Mesothelial cell of epicardium (in vitro differentiated cells): ENCODE measurements around the gene GLB1L3. TPM values are rescaled to one million over a fixed set of nuclear protein-coding genes. Genes with fewer than 3 reads are reported as not detected.

ENCODE experiments used
- DNase-seq, 2 experiments: peaks; one replicate each; pipeline ENCODE4 v3.0.0; 2021; ENCODE audit warnings: low spot score in 2 of 2; ENCODE audit not compliant: unreplicated experiment in 2 of 2
- H3K27ac Mint-ChIP-seq: 2 replicates; pipeline ENCODE4 v1.8.0; 2021; ENCODE audit warnings: mixed read lengths
- H3K27me3 Mint-ChIP-seq: 2 replicates; pipeline ENCODE4 v1.8.0; 2021; ENCODE audit warnings: low read depth, mixed read lengths
- H3K36me3 Mint-ChIP-seq: 2 replicates; pipeline ENCODE4 v1.8.0; 2021; ENCODE audit warnings: mixed read lengths
- H3K4me1 Mint-ChIP-seq: 2 replicates; pipeline ENCODE4 v1.8.0; 2021; ENCODE audit warnings: mixed read lengths
- H3K4me3 Mint-ChIP-seq: 2 replicates; pipeline ENCODE4 v1.8.0; 2021; ENCODE audit warnings: mild to moderate bottlenecking, moderate library complexity, mixed read lengths
- H3K9me3 Mint-ChIP-seq: 2 replicates; pipeline ENCODE4 v1.8.0; 2021; ENCODE audit warnings: mixed read lengths
- CTCF ChIP-seq: fragments of 200-600 bp; sonication (generic); IDR thresholded peaks from one replicate; pipeline ENCODE4 v1.5.0; 2021; ENCODE audit warnings: antibody characterized with exemption; ENCODE audit not compliant: unreplicated experiment
- total RNA-seq: library from RNA; stranded (reverse); gene quantifications from 3 replicates; pipeline ENCODE4 v1.2.1, GENCODE V29; 2021

GLB1L3 gene
- total RNA-seq, 1 donor from 2014 or later: not detected

GRCh38 chr11:134334796-134335571 is 58.8 kb downstream of the GLB1L3 start:
- DNase-seq: no peak
- Mint-ChIP-seq H3K36me3 (no peaks in the 10 kb centered on the region), H3K4me3 (no peak overlapping the region)

GRCh38 chr11:134337051-134337450 is 60.9 kb downstream of the GLB1L3 start:
- no peaks in the 10 kb centered on the region for H3K36me3 Mint-ChIP-seq
- H3K27ac Mint-ChIP-seq: no peak overlapping the region
- H3K4me1 Mint-ChIP-seq: peaks cover 6% of the 10 kb centered on the region
- peaks cover 36% of the 10 kb centered on the region for H3K27me3 Mint-ChIP-seq
- H3K4me3 Mint-ChIP-seq: no peak overlapping the region
- no peak for DNase-seq
- no peaks in the 10 kb centered on the region for H3K9me3 Mint-ChIP-seq
- TF ChIP-seq CTCF: no peak

More at GRCh38 chr11:134334796-134335571, 58.8 kb downstream of the GLB1L3 start:
- no peak overlapping the region for H3K27ac Mint-ChIP-seq
- peaks cover 14% of the 10 kb centered on the region for H3K4me1 Mint-ChIP-seq
- TF ChIP-seq CTCF: no peak
- no peaks in the 10 kb centered on the region for H3K9me3 Mint-ChIP-seq
- H3K27me3 Mint-ChIP-seq: peaks cover 52% of the 10 kb centered on the region

- no peak for TF ChIP-seq CTCF
- no peaks in the 10 kb centered on the region for H3K4me1 Mint-ChIP-seq
- H3K36me3 Mint-ChIP-seq: no peaks in the 10 kb centered on the region
These were observed 61.9 kb downstream of the GLB1L3 start for GRCh38 chr11:134338068-134338467.

DNA sequence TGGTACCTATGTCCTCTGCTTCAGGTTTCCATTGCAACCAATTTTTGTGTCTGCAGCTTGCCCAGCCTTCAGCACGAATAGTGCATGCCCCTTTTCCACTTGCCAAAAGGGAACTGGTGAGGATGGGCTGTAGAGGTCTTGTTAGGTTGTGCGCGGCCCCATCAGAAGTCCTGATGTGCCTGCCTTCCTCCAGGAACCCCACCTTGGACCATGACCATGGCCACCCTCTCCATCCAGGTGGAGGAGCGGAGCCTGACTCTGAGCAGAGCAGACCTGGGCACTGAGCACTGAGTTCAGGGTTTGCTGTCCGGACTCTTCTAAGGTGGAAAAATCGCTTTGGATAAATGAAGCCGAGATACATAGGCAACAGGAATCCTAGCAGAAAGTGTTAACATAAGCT is 62.5 kb downstream of the GLB1L3 start:
- no peak overlapping the region for H3K4me3 Mint-ChIP-seq
- peaks cover 23% of the 10 kb centered on the region for H3K27me3 Mint-ChIP-seq
- no peak overlapping the region for H3K27ac Mint-ChIP-seq
- H3K36me3 Mint-ChIP-seq: no peaks in the 10 kb centered on the region
- DNase-seq: no peak
- no peaks in the 10 kb centered on the region for H3K4me1 Mint-ChIP-seq
- no peak for TF ChIP-seq CTCF
- H3K9me3 Mint-ChIP-seq: no peaks in the 10 kb centered on the region

More at GRCh38 chr11:134338068-134338467, 61.9 kb downstream of the GLB1L3 start:
- no peak for DNase-seq
- no peak overlapping the region for H3K4me3 Mint-ChIP-seq
- H3K9me3 Mint-ChIP-seq: no peaks in the 10 kb centered on the region
- no peak overlapping the region for H3K27ac Mint-ChIP-seq
- H3K27me3 Mint-ChIP-seq: peaks cover 29% of the 10 kb centered on the region

DNA sequence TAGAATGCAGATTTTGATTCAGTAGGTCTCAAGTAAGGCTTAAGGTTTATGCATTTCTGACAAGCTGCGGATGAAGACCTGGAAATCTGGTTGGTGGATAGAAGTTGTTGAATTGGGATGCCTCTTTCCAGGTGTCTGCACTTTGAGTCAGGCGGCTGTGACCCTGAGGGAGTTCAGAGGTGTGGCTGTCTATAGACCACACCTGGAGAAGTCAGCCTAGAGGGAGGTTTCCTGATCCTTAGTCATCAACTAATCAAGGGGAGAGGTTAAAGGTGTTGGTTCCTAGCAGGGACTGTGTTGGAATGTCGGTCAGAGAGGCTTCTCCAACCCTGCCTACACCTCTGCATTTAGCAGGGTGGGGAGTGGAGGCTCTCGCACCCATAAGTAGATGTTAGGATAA is 63.6 kb downstream of the GLB1L3 start:
- no peak for DNase-seq
- no peak for TF ChIP-seq CTCF
- Mint-ChIP-seq H3K4me1 (no peaks in the 10 kb centered on the region), H3K4me3 (no peak overlapping the region), H3K27me3 (peaks cover 14% of the 10 kb centered on the region), H3K36me3 (no peaks in the 10 kb centered on the region), H3K27ac (no peak overlapping the region), H3K9me3 (no peaks in the 10 kb centered on the region)
